Measurements from ENCODE around the gene SPDYE2. TPM values are rescaled to one million over a fixed set of nuclear protein-coding genes. Genes with fewer than 3 reads are reported as not detected.
"Not testable (repeated sequence)": the region's sequence is repeated elsewhere in the genome, so short reads cannot be mapped to it uniquely, and the experiment has no call there.

The SPDYE2 gene
- total and polyA plus RNA-seq, 2 donors, result 0.05 TPM

DNA sequence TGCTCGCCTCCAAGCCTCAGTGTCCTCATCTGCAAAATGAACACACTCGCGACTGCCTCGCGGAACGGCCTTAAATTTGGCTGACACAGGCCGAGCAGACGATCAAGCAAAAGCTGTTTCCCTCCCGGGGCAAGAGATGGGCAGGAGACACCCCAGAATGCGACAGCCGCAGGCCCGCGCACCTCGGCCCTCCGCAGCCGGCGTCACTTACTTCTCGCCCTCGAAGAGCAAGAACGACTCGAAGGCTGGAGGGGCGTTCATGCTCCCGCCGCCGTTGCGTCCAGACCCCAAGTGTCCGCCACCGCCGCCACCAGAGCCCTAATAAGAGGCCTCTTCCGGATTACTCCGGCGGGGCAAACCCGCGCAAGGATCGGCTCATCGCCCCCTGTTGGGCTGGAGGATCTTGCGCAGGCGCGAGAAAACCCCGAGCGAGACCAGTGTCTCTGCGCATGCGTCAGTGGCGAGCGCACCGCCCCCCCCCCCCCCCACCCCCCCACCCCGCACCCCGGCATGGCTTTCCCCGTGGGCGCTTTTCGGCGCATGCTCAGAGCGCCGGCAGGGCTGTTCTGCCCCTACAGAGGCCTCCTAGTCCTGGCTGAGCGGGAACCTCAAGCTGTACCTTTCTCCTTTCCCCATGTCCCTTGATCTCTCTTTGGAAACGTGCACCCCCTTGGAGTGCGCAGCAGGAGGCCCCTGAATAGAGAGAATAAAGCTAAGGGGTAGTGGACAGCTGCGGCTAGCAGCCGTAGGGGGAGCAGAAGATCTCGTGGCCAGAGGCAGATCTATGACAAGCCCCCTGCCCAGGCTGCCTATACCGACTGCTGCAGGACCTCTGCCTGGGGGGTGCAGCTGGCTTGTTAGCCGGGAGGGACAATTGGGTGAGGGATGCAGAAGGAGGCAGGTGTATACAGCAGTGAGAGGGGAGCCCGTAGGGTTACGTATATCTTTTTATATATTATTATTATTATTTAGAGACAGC is 21.5 kb downstream of the SPDYE2 start, which contains the start of gene POLR2J3:
Gene POLR2J3 (minus strand): TSS at position 323 of the 979 bp plus-strand sequence. CDS start 62 bp downstream, at position 261.
- peak in 7 of 9 donors; percentile 22 to 97 (median 78) for DNase-seq (ENCODE audit: low read depth in 6 of 9, low spot score in 9 of 9)
- WGBS, result under 1% methylated on average over 54 of the region's 64 CpGs
- not testable (repeated sequence) for H3K4me1 ChIP-seq (ENCODE audit: control insufficient read depth in 2 of 2, insufficient read depth in 2 of 2, low read length in 2 of 2); H3K27me3 ChIP-seq (ENCODE audit: control insufficient read depth in 2 of 2, insufficient read depth in 1 of 2, low read length in 1 of 2); H3K36me3 ChIP-seq (ENCODE audit: control insufficient read depth in 2 of 2, insufficient read depth in 2 of 2, low read length in 1 of 2); H3K9me3 ChIP-seq (ENCODE audit: control insufficient read depth in 2 of 2, insufficient read depth in 1 of 2, low read length in 1 of 2)
- H3K4me3 ChIP-seq (ENCODE audit: low read length in 2 of 2), result peak within 1 kb of the TSS; percentile 58 to 64
- H3K27ac ChIP-seq (ENCODE audit: low read depth in 1 of 2, low read length in 1 of 2), result peak within 1 kb of the TSS in 1 of 2 donors; percentile 60

- not testable (repeated sequence) for H3K4me3 ChIP-seq (ENCODE audit: low read length in 2 of 2); H3K9me3 ChIP-seq (ENCODE audit: control insufficient read depth in 2 of 2, insufficient read depth in 1 of 2, low read length in 1 of 2); H3K4me1 ChIP-seq (ENCODE audit: control insufficient read depth in 2 of 2, insufficient read depth in 2 of 2, low read length in 2 of 2); H3K36me3 ChIP-seq (ENCODE audit: control insufficient read depth in 2 of 2, insufficient read depth in 2 of 2, low read length in 1 of 2); H3K27me3 ChIP-seq (ENCODE audit: control insufficient read depth in 2 of 2, insufficient read depth in 1 of 2, low read length in 1 of 2); DNase-seq (ENCODE audit: low read depth in 6 of 9, low spot score in 9 of 9); H3K27ac ChIP-seq (ENCODE audit: low read depth in 1 of 2, low read length in 1 of 2)
- no CpG with 5 or more reads among the region's 6 CpGs for WGBS
Observed at GRCh38 chr7:102574607-102575006, 23.6 kb downstream of the SPDYE2 start.

DNA sequence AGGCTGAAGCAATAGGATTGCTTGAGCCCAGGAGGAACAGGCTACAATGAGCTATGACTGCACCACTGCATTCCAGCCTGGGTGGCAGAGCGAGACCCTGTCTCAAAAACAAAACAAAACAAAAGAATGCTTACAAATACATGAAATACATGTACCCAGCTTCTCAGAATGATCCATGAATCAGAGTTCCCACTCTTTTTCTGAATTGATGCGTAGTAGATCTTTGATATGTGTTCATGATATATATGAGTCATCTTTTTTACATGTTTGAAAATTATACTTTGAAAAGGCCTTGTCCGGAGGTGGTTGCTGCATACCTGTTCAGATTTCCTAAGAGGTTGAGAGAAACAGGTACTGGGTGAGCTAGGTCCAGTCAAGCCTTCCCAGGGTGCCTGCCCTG is 25.3 kb downstream of the SPDYE2 start:
- not testable (repeated sequence) for H3K27me3 ChIP-seq (ENCODE audit: control insufficient read depth in 2 of 2, insufficient read depth in 1 of 2, low read length in 1 of 2); H3K4me1 ChIP-seq (ENCODE audit: control insufficient read depth in 2 of 2, insufficient read depth in 2 of 2, low read length in 2 of 2); H3K36me3 ChIP-seq (ENCODE audit: control insufficient read depth in 2 of 2, insufficient read depth in 2 of 2, low read length in 1 of 2); H3K4me3 ChIP-seq (ENCODE audit: low read length in 2 of 2); H3K9me3 ChIP-seq (ENCODE audit: control insufficient read depth in 2 of 2, insufficient read depth in 1 of 2, low read length in 1 of 2); H3K27ac ChIP-seq (ENCODE audit: low read depth in 1 of 2, low read length in 1 of 2); DNase-seq (ENCODE audit: low read depth in 6 of 9, low spot score in 9 of 9)
- WGBS, result no CpG with 5 or more reads among the region's 3 CpGs

DNA sequence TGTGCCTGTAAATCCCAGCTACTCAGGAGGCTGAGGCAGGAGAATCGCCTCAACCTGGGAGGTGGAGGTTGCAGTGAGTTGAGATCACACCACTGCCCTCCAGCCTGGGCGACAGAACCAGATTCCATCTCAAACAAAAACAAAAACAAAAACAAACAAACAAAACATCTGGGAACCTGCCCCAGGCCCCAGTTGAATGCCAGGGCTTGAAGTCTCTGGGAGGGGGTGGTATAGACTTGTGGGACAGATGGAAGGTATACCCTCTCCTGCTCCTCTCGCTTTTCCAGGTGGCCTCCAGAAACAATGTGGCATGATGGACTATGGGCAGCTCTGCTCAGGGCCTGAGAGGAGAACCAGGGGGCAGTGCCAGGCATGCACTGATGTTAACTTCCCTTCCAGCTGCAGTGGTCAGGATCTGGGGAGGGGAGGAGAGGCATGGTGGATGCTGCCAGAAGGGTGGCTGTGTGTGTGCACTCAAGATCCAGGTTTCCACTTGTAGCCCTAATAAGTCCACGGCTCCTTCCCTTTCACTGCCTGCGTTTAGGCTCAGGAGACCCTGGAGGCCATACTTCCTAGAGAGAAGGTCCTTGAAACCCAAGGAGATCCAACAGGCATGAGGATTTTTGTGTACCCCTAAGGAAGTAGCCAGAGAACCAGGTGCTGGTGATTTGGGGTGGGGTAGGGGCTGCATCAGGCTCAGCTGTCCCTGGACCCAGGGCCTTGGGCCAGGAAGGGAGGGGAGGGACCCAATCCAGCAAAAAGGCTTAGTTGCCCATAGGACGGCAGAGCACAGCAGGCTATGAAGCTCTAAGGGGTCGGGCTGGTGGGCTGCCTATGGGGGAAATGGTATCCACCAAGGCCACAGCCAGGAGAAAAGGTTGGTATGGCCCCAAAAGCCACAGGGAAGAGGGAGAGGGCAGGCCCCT is 26.6 kb downstream of the SPDYE2 start:
- H3K9me3 ChIP-seq (ENCODE audit: control insufficient read depth in 2 of 2, insufficient read depth in 1 of 2, low read length in 1 of 2); H3K36me3 ChIP-seq (ENCODE audit: control insufficient read depth in 2 of 2, insufficient read depth in 2 of 2, low read length in 1 of 2); DNase-seq (ENCODE audit: low read depth in 6 of 9, low spot score in 9 of 9); H3K4me1 ChIP-seq (ENCODE audit: control insufficient read depth in 2 of 2, insufficient read depth in 2 of 2, low read length in 2 of 2); H3K27ac ChIP-seq (ENCODE audit: low read depth in 1 of 2, low read length in 1 of 2); H3K4me3 ChIP-seq (ENCODE audit: low read length in 2 of 2); H3K27me3 ChIP-seq (ENCODE audit: control insufficient read depth in 2 of 2, insufficient read depth in 1 of 2, low read length in 1 of 2): not testable (repeated sequence)
- 95% methylated on average over 7 of the region's 7 CpGs for WGBS

GRCh38 chr7:102578486-102578885 is 27.5 kb downstream of the SPDYE2 start:
- H3K27me3 ChIP-seq (ENCODE audit: control insufficient read depth in 2 of 2, insufficient read depth in 1 of 2, low read length in 1 of 2); H3K27ac ChIP-seq (ENCODE audit: low read depth in 1 of 2, low read length in 1 of 2); H3K9me3 ChIP-seq (ENCODE audit: control insufficient read depth in 2 of 2, insufficient read depth in 1 of 2, low read length in 1 of 2); DNase-seq (ENCODE audit: low read depth in 6 of 9, low spot score in 9 of 9); H3K4me1 ChIP-seq (ENCODE audit: control insufficient read depth in 2 of 2, insufficient read depth in 2 of 2, low read length in 2 of 2); H3K4me3 ChIP-seq (ENCODE audit: low read length in 2 of 2); H3K36me3 ChIP-seq (ENCODE audit: control insufficient read depth in 2 of 2, insufficient read depth in 2 of 2, low read length in 1 of 2): not testable (repeated sequence)
- 91% methylated on average over 5 of the region's 5 CpGs for WGBS

GRCh38 chr7:102581722-102582121 is 30.7 kb downstream of the SPDYE2 start:
- not testable (repeated sequence) for H3K36me3 ChIP-seq (ENCODE audit: control insufficient read depth in 2 of 2, insufficient read depth in 2 of 2, low read length in 1 of 2); H3K27me3 ChIP-seq (ENCODE audit: control insufficient read depth in 2 of 2, insufficient read depth in 1 of 2, low read length in 1 of 2); H3K9me3 ChIP-seq (ENCODE audit: control insufficient read depth in 2 of 2, insufficient read depth in 1 of 2, low read length in 1 of 2); H3K4me1 ChIP-seq (ENCODE audit: control insufficient read depth in 2 of 2, insufficient read depth in 2 of 2, low read length in 2 of 2); DNase-seq (ENCODE audit: low read depth in 6 of 9, low spot score in 9 of 9); H3K27ac ChIP-seq (ENCODE audit: low read depth in 1 of 2, low read length in 1 of 2); H3K4me3 ChIP-seq (ENCODE audit: low read length in 2 of 2)
- WGBS, result no CpG with 5 or more reads among the region's 5 CpGs

DNA sequence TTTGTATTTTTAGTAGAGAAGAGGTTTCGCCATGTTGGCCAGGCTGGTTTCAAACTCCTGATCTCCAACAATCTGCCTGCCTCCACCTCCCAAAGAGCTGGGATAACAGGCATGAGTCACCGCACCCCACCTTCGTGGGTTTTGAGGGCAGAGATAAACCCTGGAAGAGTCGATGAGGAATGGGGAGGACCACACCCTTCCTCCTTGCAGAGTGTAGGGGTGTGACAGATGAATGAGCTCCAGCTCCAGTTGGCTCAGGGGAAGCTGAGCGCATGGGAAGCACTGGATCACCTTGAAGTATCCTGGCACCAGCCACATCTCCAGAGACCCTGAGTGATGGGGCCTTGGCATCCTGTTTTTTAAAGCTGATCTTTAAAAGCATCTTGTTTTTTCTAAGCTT is 32.5 kb downstream of the SPDYE2 start:
- H3K27ac ChIP-seq (ENCODE audit: low read depth in 1 of 2, low read length in 1 of 2); DNase-seq (ENCODE audit: low read depth in 6 of 9, low spot score in 9 of 9); H3K36me3 ChIP-seq (ENCODE audit: control insufficient read depth in 2 of 2, insufficient read depth in 2 of 2, low read length in 1 of 2); H3K9me3 ChIP-seq (ENCODE audit: control insufficient read depth in 2 of 2, insufficient read depth in 1 of 2, low read length in 1 of 2); H3K4me3 ChIP-seq (ENCODE audit: low read length in 2 of 2); H3K4me1 ChIP-seq (ENCODE audit: control insufficient read depth in 2 of 2, insufficient read depth in 2 of 2, low read length in 2 of 2); H3K27me3 ChIP-seq (ENCODE audit: control insufficient read depth in 2 of 2, insufficient read depth in 1 of 2, low read length in 1 of 2): not testable (repeated sequence)
- no CpG with 5 or more reads among the region's 5 CpGs for WGBS

- not testable (repeated sequence) for H3K9me3 ChIP-seq (ENCODE audit: control insufficient read depth in 2 of 2, insufficient read depth in 1 of 2, low read length in 1 of 2); H3K4me1 ChIP-seq (ENCODE audit: control insufficient read depth in 2 of 2, insufficient read depth in 2 of 2, low read length in 2 of 2); DNase-seq (ENCODE audit: low read depth in 6 of 9, low spot score in 9 of 9); H3K27ac ChIP-seq (ENCODE audit: low read depth in 1 of 2, low read length in 1 of 2); H3K36me3 ChIP-seq (ENCODE audit: control insufficient read depth in 2 of 2, insufficient read depth in 2 of 2, low read length in 1 of 2); H3K27me3 ChIP-seq (ENCODE audit: control insufficient read depth in 2 of 2, insufficient read depth in 1 of 2, low read length in 1 of 2); H3K4me3 ChIP-seq (ENCODE audit: low read length in 2 of 2)
- no CpG with 5 or more reads among the region's 9 CpGs for WGBS
Observed at GRCh38 chr7:102589857-102590256, 38.8 kb downstream of the SPDYE2 start.

DNA sequence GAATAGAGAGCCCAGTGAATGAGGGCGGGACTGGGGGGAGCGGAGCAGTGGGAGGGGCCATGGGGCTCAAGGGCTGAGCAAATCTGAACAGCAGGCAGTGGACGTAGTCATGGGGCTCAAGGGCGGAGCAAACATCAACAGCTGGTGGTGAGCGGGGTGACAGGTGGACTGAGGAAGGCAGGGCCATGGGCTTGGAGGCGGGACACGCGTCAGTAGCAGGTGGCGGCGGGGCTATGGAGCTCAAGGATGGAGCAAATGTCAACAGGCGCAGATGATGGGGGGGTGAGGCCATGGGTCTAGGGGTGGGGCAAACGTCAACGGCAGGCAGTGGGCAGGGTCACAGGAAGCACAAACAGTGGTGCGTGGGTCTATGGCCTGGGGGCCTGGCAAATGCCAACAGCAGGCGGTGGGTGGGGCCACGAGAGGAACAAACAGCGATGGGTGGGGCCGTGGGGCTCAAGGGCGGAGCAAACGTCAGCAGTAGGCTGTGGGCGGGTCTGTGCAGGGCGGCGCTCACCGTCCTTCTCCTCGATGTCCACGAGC is 41.5 kb downstream of the SPDYE2 start:
- WGBS, result 37% methylated on average over 6 of the region's 26 CpGs
- H3K27ac ChIP-seq (ENCODE audit: low read depth in 1 of 2, low read length in 1 of 2); H3K9me3 ChIP-seq (ENCODE audit: control insufficient read depth in 2 of 2, insufficient read depth in 1 of 2, low read length in 1 of 2); H3K36me3 ChIP-seq (ENCODE audit: control insufficient read depth in 2 of 2, insufficient read depth in 2 of 2, low read length in 1 of 2); DNase-seq (ENCODE audit: low read depth in 6 of 9, low spot score in 9 of 9); H3K27me3 ChIP-seq (ENCODE audit: control insufficient read depth in 2 of 2, insufficient read depth in 1 of 2, low read length in 1 of 2); H3K4me1 ChIP-seq (ENCODE audit: control insufficient read depth in 2 of 2, insufficient read depth in 2 of 2, low read length in 2 of 2); H3K4me3 ChIP-seq (ENCODE audit: low read length in 2 of 2): not testable (repeated sequence)
